ENCODE data around the gene MFSD6.

Gene MFSD6

GRCh38 chr2:190470256-190470826, 62.2 kb downstream of the MFSD6 start:
- POLR2A ChIA-PET = interaction anchor here (0.7 to 1.2 kb wide), 2 partner anchors 63 to 178 kb away, joined by 3 to 7 read pairs; partner anchors contain the start of gene NAB1
- WGBS (ENCODE audit: insufficient coverage) = 57% methylated on average over 1 of the region's 5 CpGs
- peaks cover 0 to 8% (median 2%) of the 10 kb centered on the region in 4 experiments for H3K36me3 ChIP-seq (ENCODE audit: control insufficient read depth in 4 of 4, insufficient read depth in 4 of 4, low read length in 3 of 4)
- no peaks in the 10 kb centered on the region for H3K27me3 ChIP-seq (replicated peaks in 2 of 5; ENCODE audit: control insufficient read depth in 4 of 5, insufficient read depth in 5 of 5, low read length in 4 of 5)
- H3K27ac ChIP-seq (ENCODE audit: insufficient read depth in 1 of 2, low read depth in 1 of 2, low read length in 2 of 2, poor library complexity in 1 of 2, severe bottlenecking in 2 of 2) = peak overlapping the region; percentile 95
- peak in 2 of 3 donors; percentile 33 to 47 for DNase-seq
- peaks cover 12 to 34% (median 30%) of the 10 kb centered on the region in 4 experiments for H3K4me1 ChIP-seq (ENCODE audit: control extremely low read depth in 1 of 4, control insufficient read depth in 4 of 4, insufficient read depth in 4 of 4, low read length in 3 of 4)
- H3K9me3 ChIP-seq (ENCODE audit: control extremely low read depth in 1 of 5, control insufficient read depth in 4 of 5, insufficient read depth in 2 of 5, low read depth in 1 of 5, low read length in 4 of 5) = peaks cover 0 to 3% (median 0%) of the 10 kb centered on the region in 5 experiments
- CTCF ChIA-PET = interaction anchor here (0.8 to 2.2 kb wide), 8 partner anchors 9 to 87 kb away, joined by 3 to 8 read pairs (median 5); no protein-coding TSS in a partner anchor
- H3K4me3 ChIP-seq (ENCODE audit: control insufficient read depth in 1 of 7, extremely low read depth in 1 of 7, insufficient read depth in 4 of 7, low read depth in 2 of 7, low read length in 6 of 7) = no peak overlapping the region

DNA sequence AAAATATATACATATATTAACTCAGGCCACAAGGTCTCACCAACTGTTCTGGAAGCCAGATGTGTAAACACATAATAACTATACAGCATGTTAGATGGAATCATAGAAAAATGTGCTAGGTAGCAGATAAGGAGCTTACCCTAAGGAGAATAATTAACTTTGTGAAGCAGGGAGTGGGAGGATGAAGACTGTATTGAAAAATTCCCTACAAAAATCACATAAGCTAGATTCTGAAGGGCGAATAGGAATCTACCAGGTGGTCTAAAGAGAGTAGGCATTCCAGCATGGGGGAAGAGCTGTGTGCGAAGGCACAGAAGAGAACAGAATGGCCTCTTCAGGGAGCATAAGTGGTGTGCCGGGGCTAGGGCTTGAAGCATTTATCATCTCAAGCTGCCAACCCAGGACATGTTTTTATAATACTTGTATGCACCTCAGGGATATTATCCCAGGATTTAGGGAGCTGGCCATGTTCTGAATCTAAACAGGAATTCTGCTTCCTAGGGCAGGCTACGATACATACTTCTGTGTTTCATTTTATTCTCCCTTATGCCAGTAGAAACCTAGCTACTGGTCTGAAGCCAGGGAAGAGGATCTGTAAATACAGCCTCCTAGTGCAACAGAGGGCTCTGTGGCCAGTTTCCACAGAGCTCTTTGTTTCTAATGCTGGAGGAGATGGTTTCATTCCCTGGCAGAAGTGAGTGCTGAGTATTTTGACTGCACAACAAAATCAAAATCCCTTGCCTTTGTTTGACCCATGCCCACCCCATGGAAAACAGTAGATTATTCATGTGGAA, 69.7 kb downstream of the MFSD6 start:
- H3K27ac ChIP-seq (ENCODE audit: insufficient read depth in 1 of 2, low read depth in 1 of 2, low read length in 2 of 2, poor library complexity in 1 of 2, severe bottlenecking in 2 of 2) = no peak overlapping the region
- POLR2A ChIA-PET = no interaction called here
- DNase-seq = peak in 2 of 3 donors; percentile 37 to 61
- no peaks in the 10 kb centered on the region for H3K27me3 ChIP-seq (replicated peaks in 2 of 5; ENCODE audit: control insufficient read depth in 4 of 5, insufficient read depth in 5 of 5, low read length in 4 of 5)
- H3K4me1 ChIP-seq (ENCODE audit: control extremely low read depth in 1 of 4, control insufficient read depth in 4 of 4, insufficient read depth in 4 of 4, low read length in 3 of 4) = no peaks in the 10 kb centered on the region
- no peak overlapping the region for H3K4me3 ChIP-seq (ENCODE audit: control insufficient read depth in 1 of 7, extremely low read depth in 1 of 7, insufficient read depth in 4 of 7, low read depth in 2 of 7, low read length in 6 of 7)
- no peaks in the 10 kb centered on the region for H3K9me3 ChIP-seq (ENCODE audit: control extremely low read depth in 1 of 5, control insufficient read depth in 4 of 5, insufficient read depth in 2 of 5, low read depth in 1 of 5, low read length in 4 of 5)
- peaks cover 4 to 10% (median 6%) of the 10 kb centered on the region in 4 experiments for H3K36me3 ChIP-seq (ENCODE audit: control insufficient read depth in 4 of 4, insufficient read depth in 4 of 4, low read length in 3 of 4)
- 100% methylated on average over 2 of the region's 4 CpGs for WGBS (ENCODE audit: insufficient coverage)
- CTCF ChIA-PET = interaction anchor here (0.8 to 1.6 kb wide), 2 partner anchors 8 to 93 kb away, joined by 4 read pairs; no protein-coding TSS in a partner anchor

GRCh38 chr2:190478572-190479195, 70.5 kb downstream of the MFSD6 start:
- POLR2A ChIA-PET = no interaction called here
- CTCF ChIA-PET = interaction anchor here (1.6 kb wide), 1 partner anchor 8 kb away, joined by 4 read pairs; no protein-coding TSS in a partner anchor
- no peak overlapping the region for H3K4me3 ChIP-seq (ENCODE audit: control insufficient read depth in 1 of 7, extremely low read depth in 1 of 7, insufficient read depth in 4 of 7, low read depth in 2 of 7, low read length in 6 of 7)
- no peaks in the 10 kb centered on the region for H3K4me1 ChIP-seq (ENCODE audit: control extremely low read depth in 1 of 4, control insufficient read depth in 4 of 4, insufficient read depth in 4 of 4, low read length in 3 of 4)
- H3K9me3 ChIP-seq (ENCODE audit: control extremely low read depth in 1 of 5, control insufficient read depth in 4 of 5, insufficient read depth in 2 of 5, low read depth in 1 of 5, low read length in 4 of 5) = no peaks in the 10 kb centered on the region
- no peaks in the 10 kb centered on the region for H3K27me3 ChIP-seq (replicated peaks in 2 of 5; ENCODE audit: control insufficient read depth in 4 of 5, insufficient read depth in 5 of 5, low read length in 4 of 5)
- H3K36me3 ChIP-seq (ENCODE audit: control insufficient read depth in 4 of 4, insufficient read depth in 4 of 4, low read length in 3 of 4) = peaks cover 4 to 10% (median 6%) of the 10 kb centered on the region in 4 experiments
- 67% methylated on average over 1 of the region's 3 CpGs for WGBS (ENCODE audit: insufficient coverage)
- DNase-seq = peak in 1 of 3 donors; percentile 34
- H3K27ac ChIP-seq (ENCODE audit: insufficient read depth in 1 of 2, low read depth in 1 of 2, low read length in 2 of 2, poor library complexity in 1 of 2, severe bottlenecking in 2 of 2) = no peak overlapping the region

DNA sequence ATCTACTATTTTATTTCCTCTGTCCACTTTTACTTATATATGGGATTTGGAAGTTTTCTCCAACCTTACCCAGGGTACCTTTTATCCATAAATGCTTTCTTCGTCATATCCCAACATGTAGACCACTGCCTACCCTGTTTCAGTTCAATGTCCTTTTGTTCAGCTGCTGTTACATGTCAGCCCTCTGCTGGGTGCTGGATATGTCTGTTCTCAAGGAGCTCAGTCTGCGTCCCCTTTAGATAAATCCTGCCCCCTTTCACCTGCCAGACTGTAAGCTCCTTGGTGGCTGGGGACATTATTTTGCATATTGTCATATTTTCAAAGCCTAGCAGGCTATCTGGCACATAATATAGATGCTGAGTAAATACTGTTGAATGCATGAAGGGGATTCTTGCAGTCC, 73.2 kb downstream of the MFSD6 start:
- 100% methylated on average over 1 of the region's 2 CpGs for WGBS (ENCODE audit: insufficient coverage)
- no peaks in the 10 kb centered on the region for H3K4me1 ChIP-seq (ENCODE audit: control extremely low read depth in 1 of 4, control insufficient read depth in 4 of 4, insufficient read depth in 4 of 4, low read length in 3 of 4)
- CTCF ChIA-PET = interaction anchor here (0.7 to 2.2 kb wide), 7 partner anchors 9 to 101 kb away, joined by 3 to 6 read pairs (median 5); no protein-coding TSS in a partner anchor
- H3K9me3 ChIP-seq (ENCODE audit: control extremely low read depth in 1 of 5, control insufficient read depth in 4 of 5, insufficient read depth in 2 of 5, low read depth in 1 of 5, low read length in 4 of 5) = no peaks in the 10 kb centered on the region
- H3K36me3 ChIP-seq (ENCODE audit: control insufficient read depth in 4 of 4, insufficient read depth in 4 of 4, low read length in 3 of 4) = peaks cover 5 to 13% (median 7%) of the 10 kb centered on the region in 4 experiments
- H3K4me3 ChIP-seq (ENCODE audit: control insufficient read depth in 1 of 7, extremely low read depth in 1 of 7, insufficient read depth in 4 of 7, low read depth in 2 of 7, low read length in 6 of 7) = no peak overlapping the region
- POLR2A ChIA-PET = no interaction called here
- no peak overlapping the region for H3K27ac ChIP-seq (ENCODE audit: insufficient read depth in 1 of 2, low read depth in 1 of 2, low read length in 2 of 2, poor library complexity in 1 of 2, severe bottlenecking in 2 of 2)
- DNase-seq = no peak
- no peaks in the 10 kb centered on the region for H3K27me3 ChIP-seq (replicated peaks in 2 of 5; ENCODE audit: control insufficient read depth in 4 of 5, insufficient read depth in 5 of 5, low read length in 4 of 5)

DNA sequence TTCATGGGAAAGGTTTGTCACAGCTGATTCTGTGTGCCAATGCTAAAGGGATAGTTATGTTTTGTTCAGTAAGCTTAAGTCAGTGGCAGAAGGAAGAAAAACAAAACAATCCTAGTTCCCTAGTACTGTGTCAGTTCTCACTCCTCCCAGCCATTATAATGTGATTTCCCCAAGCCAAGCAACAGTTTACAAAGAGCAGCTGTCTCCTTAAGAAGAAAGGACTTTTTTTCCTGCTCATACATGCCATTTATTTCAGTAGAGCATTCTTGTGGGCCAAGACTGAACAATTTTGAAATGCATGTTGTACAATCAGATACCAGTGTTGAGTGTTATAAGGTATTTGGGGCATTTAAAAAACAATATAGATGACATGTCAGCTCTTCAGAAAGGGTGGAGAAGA, 74.3 kb downstream of the MFSD6 start:
- DNase-seq = no peak
- ChIA-PET CTCF (interaction anchor here (0.6 to 1.2 kb wide), 2 partner anchors 89 to 401 kb away, joined by 3 read pairs; no protein-coding TSS in a partner anchor), POLR2A (no interaction called here)
- no peak overlapping the region for H3K27ac ChIP-seq (ENCODE audit: insufficient read depth in 1 of 2, low read depth in 1 of 2, low read length in 2 of 2, poor library complexity in 1 of 2, severe bottlenecking in 2 of 2)
- H3K9me3 ChIP-seq (ENCODE audit: control extremely low read depth in 1 of 5, control insufficient read depth in 4 of 5, insufficient read depth in 2 of 5, low read depth in 1 of 5, low read length in 4 of 5) = no peaks in the 10 kb centered on the region
- no peaks in the 10 kb centered on the region for H3K27me3 ChIP-seq (replicated peaks in 2 of 5; ENCODE audit: control insufficient read depth in 4 of 5, insufficient read depth in 5 of 5, low read length in 4 of 5)
- peaks cover 5 to 16% (median 7%) of the 10 kb centered on the region in 4 experiments for H3K36me3 ChIP-seq (ENCODE audit: control insufficient read depth in 4 of 4, insufficient read depth in 4 of 4, low read length in 3 of 4)
- no peaks in the 10 kb centered on the region for H3K4me1 ChIP-seq (ENCODE audit: control extremely low read depth in 1 of 4, control insufficient read depth in 4 of 4, insufficient read depth in 4 of 4, low read length in 3 of 4)
- H3K4me3 ChIP-seq (ENCODE audit: control insufficient read depth in 1 of 7, extremely low read depth in 1 of 7, insufficient read depth in 4 of 7, low read depth in 2 of 7, low read length in 6 of 7) = no peak overlapping the region

- CTCF ChIA-PET = interaction anchor here (0.6 kb wide), 1 partner anchor 313 kb away, joined by 3 read pairs; no protein-coding TSS in a partner anchor
- H3K27me3 ChIP-seq (replicated peaks in 2 of 5; ENCODE audit: control insufficient read depth in 4 of 5, insufficient read depth in 5 of 5, low read length in 4 of 5) = no peaks in the 10 kb centered on the region
- no peaks in the 10 kb centered on the region for H3K4me1 ChIP-seq (ENCODE audit: control extremely low read depth in 1 of 4, control insufficient read depth in 4 of 4, insufficient read depth in 4 of 4, low read length in 3 of 4)
- POLR2A ChIA-PET = no interaction called here
- WGBS (ENCODE audit: insufficient coverage) = 100% methylated on average over 1 of the region's 3 CpGs
- no peak overlapping the region for H3K27ac ChIP-seq (ENCODE audit: insufficient read depth in 1 of 2, low read depth in 1 of 2, low read length in 2 of 2, poor library complexity in 1 of 2, severe bottlenecking in 2 of 2)
- H3K4me3 ChIP-seq (ENCODE audit: control insufficient read depth in 1 of 7, extremely low read depth in 1 of 7, insufficient read depth in 4 of 7, low read depth in 2 of 7, low read length in 6 of 7) = no peak overlapping the region
- H3K36me3 ChIP-seq (ENCODE audit: control insufficient read depth in 4 of 4, insufficient read depth in 4 of 4, low read length in 3 of 4) = peaks cover 11 to 38% (median 26%) of the 10 kb centered on the region in 4 experiments
- DNase-seq = no peak
- H3K9me3 ChIP-seq (ENCODE audit: control extremely low read depth in 1 of 5, control insufficient read depth in 4 of 5, insufficient read depth in 2 of 5, low read depth in 1 of 5, low read length in 4 of 5) = peaks cover 0 to 1% (median 0%) of the 10 kb centered on the region in 5 experiments
These were observed 78.0 kb downstream of the MFSD6 start for GRCh38 chr2:190486037-190486623.
